ENCODE data around the gene CD177. TPM values are rescaled to one million over a fixed set of nuclear protein-coding genes. Genes with fewer than 3 reads are reported as not detected.
"Not testable (repeated sequence)": the region's sequence is repeated elsewhere in the genome, so short reads cannot be mapped to it uniquely, and the experiment has no call there.

Gene CD177
- total RNA-seq, 1 experiment from 2014 or later: not detected

DNA sequence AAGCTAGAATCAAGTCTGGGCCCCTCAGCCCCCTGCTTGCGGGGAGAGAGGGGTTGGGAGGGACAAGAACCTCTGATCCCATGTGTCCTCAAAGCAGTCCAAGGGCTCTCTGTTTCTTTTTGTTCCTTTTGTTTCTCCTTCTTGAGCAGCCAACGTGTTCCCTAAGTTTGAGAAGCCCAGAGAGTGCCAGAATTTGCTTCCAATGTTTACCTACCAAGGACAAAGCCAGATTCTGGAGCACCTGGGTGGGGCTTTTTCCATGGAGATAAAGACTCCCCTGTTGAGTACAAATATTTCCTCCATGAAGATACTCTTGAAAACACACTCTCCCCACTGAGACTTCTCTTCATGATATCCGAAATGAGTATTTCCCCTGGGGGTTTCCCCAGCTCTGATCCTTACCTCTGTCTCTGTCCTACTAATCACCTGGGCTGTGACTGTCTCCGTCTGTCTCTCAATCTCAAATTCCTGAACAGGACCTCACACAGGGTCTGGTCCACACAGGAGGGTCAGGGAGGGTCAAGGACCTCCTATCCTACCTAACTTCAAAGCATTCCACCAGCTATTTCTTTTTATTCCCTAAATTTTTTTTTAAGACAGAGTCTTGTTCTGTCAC, 27.4 kb downstream of the CD177 start:
- Histone ChIP-seq H3K27me3 (replicated peaks; ENCODE audit: insufficient read depth, low read depth, low read length, poor library complexity) (peaks cover 15% of the 10 kb centered on the region), H3K4me3 (ENCODE audit: low read depth, low read length, poor library complexity, severe bottlenecking) (no peak overlapping the region), H3K4me1 (ENCODE audit: insufficient read depth, low read length, poor library complexity, severe bottlenecking) (no peaks in the 10 kb centered on the region), H3K9me3 (ENCODE audit: low read depth, low read length, poor library complexity, severe bottlenecking) (no peaks in the 10 kb centered on the region), H3K27ac (ENCODE audit: low read depth, low read length, poor library complexity, severe bottlenecking) (no peak overlapping the region), H3K36me3 (ENCODE audit: insufficient read depth, low read length, poor library complexity, severe bottlenecking) (no peaks in the 10 kb centered on the region)
- ChIA-PET CTCF (no interaction called here), POLR2A (ENCODE audit: low non-redundant PET) (no interaction called here)
- intact Hi-C loops (cut with micrococcal nuclease; ENCODE audit: unreplicated experiment): no loop called here
- no peak for DNase-seq (ENCODE audit: low spot score)
- BruUV-seq (replicated peaks): no TSS peak
- no peak for TF ChIP-seq EZH2 (IDR thresholded peaks at IDR 0.05; ENCODE audit: borderline replicate concordance, low read depth, low read length, poor library complexity, severe bottlenecking)
- TF ChIP-seq, protein P1, sequence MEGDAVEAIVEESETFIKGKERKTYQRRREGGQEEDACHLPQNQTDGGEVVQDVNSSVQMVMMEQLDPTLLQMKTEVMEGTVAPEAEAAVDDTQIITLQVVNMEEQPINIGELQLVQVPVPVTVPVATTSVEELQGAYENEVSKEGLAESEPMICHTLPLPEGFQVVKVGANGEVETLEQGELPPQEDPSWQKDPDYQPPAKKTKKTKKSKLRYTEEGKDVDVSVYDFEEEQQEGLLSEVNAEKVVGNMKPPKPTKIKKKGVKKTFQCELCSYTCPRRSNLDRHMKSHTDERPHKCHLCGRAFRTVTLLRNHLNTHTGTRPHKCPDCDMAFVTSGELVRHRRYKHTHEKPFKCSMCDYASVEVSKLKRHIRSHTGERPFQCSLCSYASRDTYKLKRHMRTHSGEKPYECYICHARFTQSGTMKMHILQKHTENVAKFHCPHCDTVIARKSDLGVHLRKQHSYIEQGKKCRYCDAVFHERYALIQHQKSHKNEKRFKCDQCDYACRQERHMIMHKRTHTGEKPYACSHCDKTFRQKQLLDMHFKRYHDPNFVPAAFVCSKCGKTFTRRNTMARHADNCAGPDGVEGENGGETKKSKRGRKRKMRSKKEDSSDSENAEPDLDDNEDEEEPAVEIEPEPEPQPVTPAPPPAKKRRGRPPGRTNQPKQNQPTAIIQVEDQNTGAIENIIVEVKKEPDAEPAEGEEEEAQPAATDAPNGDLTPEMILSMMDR (conservative IDR thresholded peaks at IDR 0.05; ENCODE audit: low read depth, low read length): no peak

DNA sequence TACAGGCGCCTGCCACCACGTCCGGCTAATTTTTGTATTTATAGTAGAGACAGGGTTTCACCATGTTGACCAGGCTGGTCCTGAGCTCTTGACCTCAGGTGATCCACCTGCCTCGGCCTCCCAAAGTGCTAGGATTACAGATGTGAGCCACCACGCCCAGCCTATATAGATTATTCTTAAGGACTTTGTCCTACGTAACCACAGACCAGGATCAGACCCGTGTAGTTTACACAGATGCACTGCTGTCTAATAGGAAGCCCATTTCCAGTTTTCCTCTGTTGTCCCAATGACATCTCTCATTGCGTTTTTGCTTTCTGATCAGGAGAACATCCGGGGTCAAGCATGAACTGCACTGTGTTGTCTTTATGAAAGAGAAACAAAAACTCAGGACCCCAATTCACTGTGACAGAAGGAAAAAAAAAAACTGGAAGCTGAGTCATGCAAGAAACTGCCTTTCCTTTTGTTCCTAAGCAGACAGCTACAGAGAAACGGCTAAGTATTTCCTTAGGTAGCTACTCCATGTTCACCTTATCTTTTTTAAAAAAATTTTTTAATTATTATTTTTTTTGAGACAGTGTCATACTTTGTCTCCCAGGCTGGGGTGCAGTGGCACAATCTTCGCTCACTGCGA, 29.2 kb downstream of the CD177 start:
- H3K4me1 ChIP-seq (ENCODE audit: insufficient read depth, low read length, poor library complexity, severe bottlenecking); CTCF ChIA-PET; H3K9me3 ChIP-seq (ENCODE audit: low read depth, low read length, poor library complexity, severe bottlenecking); DNase-seq (ENCODE audit: low spot score); intact Hi-C loops (cut with micrococcal nuclease; ENCODE audit: unreplicated experiment); H3K4me3 ChIP-seq (ENCODE audit: low read depth, low read length, poor library complexity, severe bottlenecking); BruUV-seq (replicated peaks); H3K36me3 ChIP-seq (ENCODE audit: insufficient read depth, low read length, poor library complexity, severe bottlenecking); H3K27ac ChIP-seq (ENCODE audit: low read depth, low read length, poor library complexity, severe bottlenecking); POLR2A ChIA-PET (ENCODE audit: low non-redundant PET): not testable (repeated sequence)
- H3K27me3 ChIP-seq (replicated peaks; ENCODE audit: insufficient read depth, low read depth, low read length, poor library complexity): peaks cover 15% of the 10 kb centered on the region

DNA sequence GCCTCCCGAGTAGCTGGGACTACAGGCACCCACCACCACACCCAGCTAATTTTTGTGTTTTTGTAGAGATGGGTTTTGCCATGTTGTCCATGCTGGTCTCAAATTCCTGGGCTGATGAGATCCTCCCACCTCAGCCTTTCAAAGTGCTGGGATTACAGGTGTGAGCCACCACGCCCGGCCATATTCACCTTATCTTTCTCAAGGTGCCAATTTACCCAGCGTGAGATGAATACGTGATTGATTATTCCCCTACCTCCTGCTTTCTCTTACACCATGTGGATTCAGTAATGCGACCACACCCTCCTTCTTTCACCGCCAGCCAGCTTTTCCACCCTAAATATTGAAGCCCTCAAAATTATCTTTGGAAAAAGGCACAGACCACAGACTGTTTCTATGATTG, 29.8 kb downstream of the CD177 start:
- H3K27me3 ChIP-seq (replicated peaks; ENCODE audit: insufficient read depth, low read depth, low read length, poor library complexity): peaks cover 15% of the 10 kb centered on the region
- DNase-seq (ENCODE audit: low spot score); CTCF ChIA-PET; H3K4me1 ChIP-seq (ENCODE audit: insufficient read depth, low read length, poor library complexity, severe bottlenecking); BruUV-seq (replicated peaks); H3K27ac ChIP-seq (ENCODE audit: low read depth, low read length, poor library complexity, severe bottlenecking); H3K4me3 ChIP-seq (ENCODE audit: low read depth, low read length, poor library complexity, severe bottlenecking); intact Hi-C loops (cut with micrococcal nuclease; ENCODE audit: unreplicated experiment); H3K9me3 ChIP-seq (ENCODE audit: low read depth, low read length, poor library complexity, severe bottlenecking); H3K36me3 ChIP-seq (ENCODE audit: insufficient read depth, low read length, poor library complexity, severe bottlenecking); POLR2A ChIA-PET (ENCODE audit: low non-redundant PET): not testable (repeated sequence)

DNA sequence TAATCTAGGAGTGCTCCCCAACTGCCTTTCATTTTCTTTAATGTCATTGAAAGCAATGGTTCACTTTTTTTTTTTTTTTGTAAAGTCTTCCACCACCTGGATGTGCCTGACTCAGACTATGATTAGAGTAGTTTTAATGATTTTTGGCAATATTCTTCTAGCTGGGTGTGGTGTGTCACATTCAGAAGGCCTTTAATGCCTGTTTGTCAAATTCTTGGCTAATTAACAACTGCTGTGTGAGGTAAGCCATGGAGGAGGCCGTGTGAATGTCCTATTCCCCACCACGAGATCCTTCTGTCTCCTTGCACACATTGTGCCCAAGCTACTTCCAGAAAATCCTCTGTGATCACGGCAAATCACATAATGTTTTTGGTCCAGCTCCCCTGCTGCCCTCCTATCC, 30.3 kb downstream of the CD177 start:
- intact Hi-C loops (cut with micrococcal nuclease; ENCODE audit: unreplicated experiment); H3K4me1 ChIP-seq (ENCODE audit: insufficient read depth, low read length, poor library complexity, severe bottlenecking); CTCF ChIA-PET; H3K27ac ChIP-seq (ENCODE audit: low read depth, low read length, poor library complexity, severe bottlenecking); POLR2A ChIA-PET (ENCODE audit: low non-redundant PET); H3K36me3 ChIP-seq (ENCODE audit: insufficient read depth, low read length, poor library complexity, severe bottlenecking); H3K9me3 ChIP-seq (ENCODE audit: low read depth, low read length, poor library complexity, severe bottlenecking); BruUV-seq (replicated peaks); H3K4me3 ChIP-seq (ENCODE audit: low read depth, low read length, poor library complexity, severe bottlenecking); DNase-seq (ENCODE audit: low spot score): not testable (repeated sequence)
- H3K27me3 ChIP-seq (replicated peaks; ENCODE audit: insufficient read depth, low read depth, low read length, poor library complexity): peaks cover 15% of the 10 kb centered on the region

DNA sequence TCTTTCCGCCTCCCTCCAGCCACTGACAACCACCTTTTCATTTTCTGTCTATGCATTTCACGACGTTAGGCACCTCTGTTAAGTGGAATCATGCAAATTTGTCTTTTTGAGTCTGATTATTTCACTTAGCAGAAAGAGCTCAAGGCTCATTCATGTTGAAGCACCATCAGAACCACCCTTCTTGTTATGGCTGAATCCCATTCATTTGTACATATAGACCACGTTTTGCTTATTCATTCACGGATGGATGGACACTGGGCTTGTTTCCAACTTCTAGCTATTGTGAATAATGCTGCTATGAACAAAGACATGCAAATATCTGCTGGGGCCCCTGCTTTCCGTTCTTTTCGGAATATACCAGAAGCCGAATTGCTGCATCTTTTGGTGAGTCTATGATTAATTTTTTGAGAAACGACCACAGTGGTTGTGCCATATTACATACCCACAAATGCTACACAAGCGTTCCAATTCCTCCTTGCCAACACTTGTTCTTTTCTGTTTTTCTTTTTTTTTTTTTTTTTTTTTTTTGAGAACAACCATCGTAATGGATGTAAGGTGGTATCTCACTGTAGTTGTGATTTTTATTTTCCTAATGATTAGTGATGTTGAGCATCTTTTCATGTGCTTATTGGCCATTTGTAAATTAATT, 37.5 kb downstream of the CD177 start:
- BruUV-seq (replicated peaks); H3K36me3 ChIP-seq (ENCODE audit: insufficient read depth, low read length, poor library complexity, severe bottlenecking); H3K27ac ChIP-seq (ENCODE audit: low read depth, low read length, poor library complexity, severe bottlenecking); H3K4me1 ChIP-seq (ENCODE audit: insufficient read depth, low read length, poor library complexity, severe bottlenecking); H3K9me3 ChIP-seq (ENCODE audit: low read depth, low read length, poor library complexity, severe bottlenecking); POLR2A ChIA-PET (ENCODE audit: low non-redundant PET); intact Hi-C loops (cut with micrococcal nuclease; ENCODE audit: unreplicated experiment); H3K27me3 ChIP-seq (replicated peaks; ENCODE audit: insufficient read depth, low read depth, low read length, poor library complexity); CTCF ChIA-PET; H3K4me3 ChIP-seq (ENCODE audit: low read depth, low read length, poor library complexity, severe bottlenecking): not testable (repeated sequence)
- DNase-seq (ENCODE audit: low spot score): peak; percentile 82

DNA sequence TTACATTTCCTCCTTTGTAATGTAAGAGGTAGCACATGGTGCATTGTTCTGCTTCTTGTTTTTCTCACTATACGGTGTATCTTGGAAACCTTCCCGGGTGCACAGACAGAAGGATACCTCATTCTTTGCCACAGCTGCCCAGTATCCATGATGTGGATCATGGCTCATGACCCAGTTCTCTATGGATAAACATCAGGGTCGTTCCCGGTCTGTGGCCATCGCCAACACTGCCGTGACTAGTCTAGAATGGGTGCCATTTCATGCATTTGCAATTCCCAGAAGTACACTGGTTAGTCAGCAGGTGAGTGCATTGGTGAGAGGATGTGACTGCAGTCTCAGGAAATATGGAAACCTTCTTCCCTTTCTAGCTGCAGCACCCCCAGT, 38.1 kb downstream of the CD177 start:
- H3K4me3 ChIP-seq (ENCODE audit: low read depth, low read length, poor library complexity, severe bottlenecking); BruUV-seq (replicated peaks); H3K4me1 ChIP-seq (ENCODE audit: insufficient read depth, low read length, poor library complexity, severe bottlenecking); CTCF ChIA-PET; H3K27ac ChIP-seq (ENCODE audit: low read depth, low read length, poor library complexity, severe bottlenecking); intact Hi-C loops (cut with micrococcal nuclease; ENCODE audit: unreplicated experiment); H3K9me3 ChIP-seq (ENCODE audit: low read depth, low read length, poor library complexity, severe bottlenecking); DNase-seq (ENCODE audit: low spot score); POLR2A ChIA-PET (ENCODE audit: low non-redundant PET); H3K27me3 ChIP-seq (replicated peaks; ENCODE audit: insufficient read depth, low read depth, low read length, poor library complexity); H3K36me3 ChIP-seq (ENCODE audit: insufficient read depth, low read length, poor library complexity, severe bottlenecking): not testable (repeated sequence)

DNA sequence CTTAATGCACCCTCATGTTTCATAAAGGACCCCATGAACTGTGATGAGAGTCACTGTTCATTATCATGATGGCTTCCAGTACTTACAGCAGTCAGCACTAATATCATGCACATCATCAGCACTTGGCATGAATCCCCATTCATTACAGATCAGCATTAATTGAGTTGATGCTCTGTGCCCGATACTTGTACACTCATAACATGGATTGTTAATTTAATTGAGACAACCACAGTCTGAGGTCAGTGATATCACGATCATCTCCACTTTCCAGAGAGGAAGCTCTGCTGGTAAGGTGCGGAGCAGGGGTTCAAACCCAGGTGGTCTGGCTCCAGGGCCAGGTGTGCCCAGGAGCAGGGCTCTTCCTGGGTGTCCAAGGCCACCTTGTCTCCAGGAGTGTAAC, 40.0 kb downstream of the CD177 start:
- H3K27ac ChIP-seq (ENCODE audit: low read depth, low read length, poor library complexity, severe bottlenecking); H3K9me3 ChIP-seq (ENCODE audit: low read depth, low read length, poor library complexity, severe bottlenecking); POLR2A ChIA-PET (ENCODE audit: low non-redundant PET); intact Hi-C loops (cut with micrococcal nuclease; ENCODE audit: unreplicated experiment); BruUV-seq (replicated peaks); H3K4me3 ChIP-seq (ENCODE audit: low read depth, low read length, poor library complexity, severe bottlenecking); CTCF ChIA-PET; H3K4me1 ChIP-seq (ENCODE audit: insufficient read depth, low read length, poor library complexity, severe bottlenecking); H3K27me3 ChIP-seq (replicated peaks; ENCODE audit: insufficient read depth, low read depth, low read length, poor library complexity); H3K36me3 ChIP-seq (ENCODE audit: insufficient read depth, low read length, poor library complexity, severe bottlenecking); DNase-seq (ENCODE audit: low spot score): not testable (repeated sequence)
